GM21515 (cell line): ENCODE data around the gene SEC14L3.
"Not testable (repeated sequence)": the region's sequence is repeated elsewhere in the genome, so short reads cannot be mapped to it uniquely, and the experiment has no call there.

Source experiments
- ATAC-seq: cut with Tn5 transposase; IDR thresholded peaks from one replicate; pipeline ENCODE4 v1.9.1; 2021; ENCODE audit not compliant: unreplicated experiment

Gene SEC14L3

DNA sequence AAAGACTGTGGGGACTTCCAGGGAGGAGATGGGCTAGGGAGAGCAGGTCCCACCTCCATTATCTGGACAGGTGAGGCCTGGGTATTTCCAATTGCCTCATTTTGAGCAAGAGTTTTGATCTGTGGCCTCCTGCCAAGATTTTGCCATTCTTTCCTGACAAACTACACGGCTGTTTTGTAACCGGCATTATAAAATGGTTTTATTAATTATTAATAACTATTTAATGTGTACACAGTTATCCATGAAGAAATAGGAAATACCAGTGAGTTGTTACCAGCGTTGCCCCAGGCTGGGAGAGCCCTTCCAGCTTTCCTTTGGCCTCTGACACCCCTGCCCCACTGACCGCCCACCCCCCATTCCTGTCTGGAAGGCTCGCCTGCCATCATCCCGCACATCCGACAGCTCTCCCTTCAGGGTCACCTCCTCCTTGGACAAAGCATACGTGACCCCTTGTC is 14.9 kb upstream of the SEC14L3 start:
- ATAC-seq: no peak

DNA sequence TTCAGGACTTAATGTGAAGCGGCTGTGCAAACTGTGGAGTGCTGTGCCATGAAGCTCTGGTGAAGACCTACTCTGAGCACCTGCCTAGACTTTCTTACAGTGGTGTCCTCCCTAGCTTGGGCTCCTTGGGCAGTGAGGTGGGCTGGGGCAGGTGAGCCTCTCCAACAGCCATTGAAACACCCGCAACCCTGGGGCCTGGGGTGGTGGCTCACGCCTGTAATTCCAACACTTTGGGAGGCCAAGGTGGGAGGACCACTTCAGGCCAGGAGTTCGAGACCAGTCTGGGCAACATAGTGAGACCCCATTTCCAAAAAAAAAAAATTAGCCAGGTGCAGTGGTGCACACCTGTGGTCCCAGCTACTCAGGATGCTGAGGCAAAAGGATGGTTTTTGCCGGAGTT is 14.3 kb upstream of the SEC14L3 start:
- ATAC-seq: no peak

DNA sequence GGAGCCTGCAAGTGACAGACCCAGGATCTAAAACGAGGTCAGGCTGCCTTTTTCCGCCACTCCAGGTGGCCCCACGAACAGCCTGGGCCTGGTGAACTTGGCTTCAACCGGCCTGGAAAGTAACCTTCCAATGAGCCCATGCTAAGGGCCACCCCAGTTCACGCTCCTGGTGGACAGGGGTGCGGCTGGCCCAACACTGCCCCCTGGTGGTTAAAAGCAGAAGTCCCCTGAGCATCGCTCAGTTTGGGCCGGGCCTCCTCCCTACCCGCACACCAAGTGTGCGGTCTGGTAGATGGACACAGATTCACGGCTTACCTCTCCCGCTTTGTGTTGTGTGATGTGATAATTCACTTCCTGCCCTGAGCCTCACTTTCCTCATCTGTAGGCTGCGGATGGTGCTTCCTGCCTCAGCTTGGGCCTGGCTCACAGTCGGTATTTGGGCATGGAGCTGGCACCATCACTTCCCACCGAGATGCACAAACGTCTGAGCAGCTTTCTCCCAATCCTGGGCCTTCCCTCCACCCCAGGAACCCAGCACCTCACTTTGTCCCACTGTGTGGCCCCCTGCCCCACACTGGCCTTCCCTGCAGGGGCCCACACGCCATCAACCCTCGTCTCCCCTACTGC is 13.7 kb upstream of the SEC14L3 start:
- no peak for ATAC-seq

DNA sequence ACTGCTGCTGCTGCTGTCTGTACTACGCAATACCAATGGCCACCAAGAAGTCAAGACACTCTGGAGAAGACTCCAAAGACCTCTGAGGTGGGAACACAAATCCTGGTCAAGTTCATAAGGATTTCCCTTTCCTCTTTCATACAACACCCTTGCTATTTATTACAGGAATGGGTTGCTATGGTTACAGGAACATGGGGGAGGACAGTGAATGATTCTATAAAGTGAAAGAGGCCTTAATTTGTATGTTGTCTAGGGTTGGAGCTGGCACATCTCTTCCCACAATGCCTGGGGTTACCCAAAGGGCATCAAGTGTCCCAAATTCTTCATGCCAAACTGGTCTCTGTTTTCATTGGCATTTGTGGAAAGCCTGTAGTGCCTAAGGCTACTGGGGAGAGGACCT is 11.4 kb upstream of the SEC14L3 start:
- ATAC-seq: no peak

DNA sequence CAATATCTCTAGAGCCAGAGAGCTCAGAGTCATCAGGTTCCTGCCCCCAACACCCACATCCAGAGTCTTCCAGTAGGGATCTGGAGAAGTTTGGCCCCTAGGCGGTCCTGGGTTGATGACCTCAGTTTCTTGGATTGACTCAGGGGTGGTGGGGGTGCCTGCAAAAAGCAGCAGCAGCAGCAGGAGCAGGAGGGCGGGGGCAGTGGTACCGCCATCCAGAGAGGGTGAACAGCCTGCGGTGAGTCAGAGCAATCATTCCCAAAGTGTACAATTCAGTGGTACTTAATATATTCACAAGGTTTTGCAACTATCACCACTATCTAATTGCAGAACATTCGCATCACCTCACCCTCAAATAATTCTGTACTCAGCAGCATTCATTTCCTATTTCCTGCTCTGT is 9.9 kb upstream of the SEC14L3 start:
- ATAC-seq: no peak

DNA sequence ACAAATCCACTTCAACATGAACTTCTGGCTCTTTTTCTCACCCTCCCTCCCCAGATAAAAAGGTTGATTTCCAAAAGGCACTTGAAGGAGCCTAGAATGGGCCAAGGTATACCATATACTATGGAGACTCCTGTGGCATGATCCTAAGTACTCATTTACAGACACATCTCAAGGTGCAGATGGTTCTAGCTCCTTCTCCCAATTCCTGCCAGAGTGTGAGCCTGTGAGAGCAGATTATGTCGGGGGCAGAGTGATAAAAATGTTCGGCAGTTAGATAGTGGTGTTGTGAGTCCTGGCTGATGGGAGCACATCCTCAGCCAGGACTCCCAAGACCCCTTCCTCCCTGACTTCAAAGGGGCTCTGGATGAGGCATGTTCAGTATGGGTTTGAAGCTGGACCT is 8.2 kb upstream of the SEC14L3 start:
- no peak for ATAC-seq

DNA sequence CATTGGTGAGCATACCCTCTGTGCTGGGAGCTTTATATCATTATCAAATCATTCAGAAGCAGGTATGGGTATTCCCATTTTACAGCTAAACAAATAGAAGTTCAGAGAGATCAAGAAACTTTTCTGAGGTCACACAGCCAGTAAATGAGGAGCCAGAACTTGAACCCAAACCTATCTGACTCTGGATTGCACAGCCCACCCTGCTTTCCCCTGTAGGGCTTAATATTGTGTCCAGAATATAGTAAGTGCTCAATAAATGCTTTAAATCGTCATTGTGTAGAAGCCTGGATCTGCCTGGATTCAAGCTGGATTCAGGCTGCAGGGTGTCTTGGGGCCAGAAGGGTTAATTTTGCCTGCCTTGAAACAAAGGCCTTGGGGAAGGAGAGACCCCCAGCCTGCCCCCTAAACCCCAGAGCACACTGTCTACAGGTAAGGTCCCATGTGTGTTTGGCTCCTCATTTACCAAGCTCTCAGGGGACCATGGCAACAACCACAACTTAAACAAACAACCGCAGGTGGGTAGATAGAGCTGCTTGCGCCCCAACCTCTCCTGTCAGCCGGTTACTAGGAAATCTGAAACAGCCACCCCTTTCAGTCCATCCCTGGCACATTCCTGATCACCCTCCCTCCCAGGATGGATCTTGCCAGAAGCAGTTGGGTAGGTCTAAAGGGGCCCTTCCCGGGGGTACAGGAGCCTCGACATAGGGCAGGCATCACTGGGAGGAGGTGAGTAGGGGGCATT is 3.0 kb upstream of the SEC14L3 start:
- ATAC-seq: no peak

DNA sequence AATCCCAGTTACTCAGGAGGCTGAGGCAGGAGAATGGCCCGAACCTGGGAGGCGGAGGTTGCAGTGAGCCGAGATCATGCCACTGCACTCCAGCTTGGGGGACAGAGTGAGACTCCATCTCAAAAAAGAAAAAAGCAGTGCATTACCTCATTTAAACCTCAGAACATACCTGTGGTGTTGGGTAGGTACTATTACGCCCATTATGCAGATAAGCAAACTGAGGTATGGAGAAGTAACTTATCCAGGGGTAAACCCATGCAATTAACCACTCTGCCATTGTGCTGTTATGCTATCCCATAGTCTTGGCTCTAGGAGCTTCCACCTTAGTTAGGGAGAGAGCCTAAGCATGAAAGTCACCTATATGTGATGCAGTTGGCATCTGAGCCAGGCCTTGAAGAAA is 2.3 kb upstream of the SEC14L3 start:
- no peak for ATAC-seq

DNA sequence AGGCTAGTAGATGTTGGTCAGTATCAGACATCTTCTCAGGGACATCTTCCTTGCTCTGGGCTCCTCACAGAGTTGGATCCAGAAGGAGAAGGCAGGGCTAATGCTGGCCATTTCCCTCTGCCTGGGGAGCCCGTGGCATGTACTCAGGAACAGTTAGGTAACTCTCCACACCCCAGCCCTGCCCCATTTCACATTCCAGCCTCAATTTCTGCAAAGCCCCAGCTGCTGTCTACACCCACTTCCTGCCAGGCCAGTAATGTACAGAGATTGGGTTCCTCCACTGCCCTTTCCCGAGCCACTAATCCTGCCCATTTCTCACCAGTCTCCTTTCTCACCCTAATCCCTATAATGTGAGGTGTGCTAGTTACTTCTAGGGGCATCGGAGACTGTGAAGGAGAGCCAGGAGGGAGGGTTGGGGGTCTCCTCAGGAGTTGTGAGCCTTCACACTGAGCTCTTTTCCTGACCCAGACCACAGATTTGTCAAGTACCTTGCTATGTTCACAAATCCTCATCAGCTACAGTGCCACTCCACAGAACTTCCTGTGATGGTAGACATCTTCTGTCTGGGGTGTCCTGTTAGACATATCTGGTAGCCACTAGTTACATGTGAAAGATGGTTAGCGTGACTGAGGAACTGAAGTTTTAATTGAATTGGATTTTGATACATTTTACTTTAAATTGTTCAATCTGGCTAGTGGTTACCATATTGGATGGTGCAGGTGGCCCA is 1.3 kb upstream of the SEC14L3 start:
- ATAC-seq: no peak

DNA sequence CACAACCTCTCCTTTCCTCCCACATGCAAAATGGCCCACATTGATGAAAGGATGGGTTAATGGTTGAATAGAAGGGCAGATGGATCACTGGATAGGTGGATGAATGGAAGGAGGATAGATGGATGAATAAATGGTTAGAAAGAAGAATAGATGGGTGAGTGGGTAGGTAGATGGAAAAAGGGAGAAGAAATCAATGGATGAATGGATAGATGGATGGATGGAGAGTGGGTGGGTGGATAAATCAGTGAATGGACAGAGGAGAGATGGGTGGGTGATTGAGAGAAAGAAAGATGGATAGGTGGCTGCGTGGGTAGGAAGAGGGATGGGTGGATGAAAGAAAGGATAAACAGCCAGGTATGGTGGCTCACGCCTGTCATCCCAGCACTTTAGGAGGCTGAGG is 1.2 kb downstream of the SEC14L3 start:
- no peak for ATAC-seq

DNA sequence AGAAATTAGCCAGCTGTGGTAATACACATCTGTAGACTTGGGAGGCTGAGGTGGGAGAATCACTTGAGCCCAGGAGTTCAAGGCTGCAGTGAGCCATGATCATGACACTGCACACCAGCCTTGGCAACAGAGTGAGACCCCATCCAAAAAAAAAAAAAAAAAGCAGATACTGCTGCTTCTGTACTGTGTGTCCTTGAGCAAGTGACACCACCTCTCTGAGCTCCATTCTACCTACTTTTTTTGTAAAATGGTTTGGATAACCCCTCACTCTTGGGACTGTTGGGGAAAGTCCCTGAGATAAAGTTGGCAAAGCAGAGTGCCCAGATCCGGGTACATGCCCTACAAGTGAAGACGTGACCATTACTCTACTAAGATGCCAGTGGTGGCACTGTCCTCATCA is 2.7 kb downstream of the SEC14L3 start:
- no peak for ATAC-seq

DNA sequence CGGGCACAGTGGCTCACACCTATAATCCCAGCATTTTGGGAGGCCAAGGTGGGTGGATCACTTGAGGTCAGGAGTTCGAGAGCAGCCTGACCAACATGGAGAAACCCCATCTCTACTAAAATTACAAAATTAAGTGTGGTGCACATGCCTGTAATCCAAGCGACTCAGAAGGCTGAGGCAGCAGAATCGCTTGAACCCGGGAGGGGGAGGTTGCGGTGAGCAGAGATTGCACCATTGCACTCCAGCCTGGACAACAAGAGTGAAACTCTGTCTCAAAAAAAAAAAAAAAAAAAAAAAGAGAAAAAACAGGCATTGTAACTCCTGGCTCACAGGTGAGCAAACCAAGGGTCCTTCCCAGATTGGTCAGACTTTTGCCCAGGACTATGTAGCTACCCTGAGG is 11.3 kb downstream of the SEC14L3 start:
- ATAC-seq: not testable (repeated sequence)

DNA sequence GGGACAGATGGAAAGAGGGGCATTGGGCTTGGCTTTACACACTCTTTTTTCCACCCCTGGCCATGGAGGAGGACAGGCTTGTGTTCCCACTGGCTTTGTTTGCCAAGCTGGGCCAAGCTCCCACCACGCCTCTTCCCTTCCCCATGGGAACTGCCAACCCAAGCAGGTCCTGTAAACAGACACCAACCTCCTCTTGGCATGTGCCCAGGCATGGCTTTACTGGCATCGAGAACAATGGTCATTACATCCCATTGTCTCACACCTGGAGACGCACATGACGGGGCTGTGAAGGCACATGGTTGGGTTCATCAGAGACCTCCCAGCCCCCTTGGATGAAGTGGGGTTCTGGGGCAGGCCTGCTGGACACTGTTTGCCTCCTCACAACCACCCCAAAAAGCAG is 11.7 kb downstream of the SEC14L3 start:
- ATAC-seq: no peak

DNA sequence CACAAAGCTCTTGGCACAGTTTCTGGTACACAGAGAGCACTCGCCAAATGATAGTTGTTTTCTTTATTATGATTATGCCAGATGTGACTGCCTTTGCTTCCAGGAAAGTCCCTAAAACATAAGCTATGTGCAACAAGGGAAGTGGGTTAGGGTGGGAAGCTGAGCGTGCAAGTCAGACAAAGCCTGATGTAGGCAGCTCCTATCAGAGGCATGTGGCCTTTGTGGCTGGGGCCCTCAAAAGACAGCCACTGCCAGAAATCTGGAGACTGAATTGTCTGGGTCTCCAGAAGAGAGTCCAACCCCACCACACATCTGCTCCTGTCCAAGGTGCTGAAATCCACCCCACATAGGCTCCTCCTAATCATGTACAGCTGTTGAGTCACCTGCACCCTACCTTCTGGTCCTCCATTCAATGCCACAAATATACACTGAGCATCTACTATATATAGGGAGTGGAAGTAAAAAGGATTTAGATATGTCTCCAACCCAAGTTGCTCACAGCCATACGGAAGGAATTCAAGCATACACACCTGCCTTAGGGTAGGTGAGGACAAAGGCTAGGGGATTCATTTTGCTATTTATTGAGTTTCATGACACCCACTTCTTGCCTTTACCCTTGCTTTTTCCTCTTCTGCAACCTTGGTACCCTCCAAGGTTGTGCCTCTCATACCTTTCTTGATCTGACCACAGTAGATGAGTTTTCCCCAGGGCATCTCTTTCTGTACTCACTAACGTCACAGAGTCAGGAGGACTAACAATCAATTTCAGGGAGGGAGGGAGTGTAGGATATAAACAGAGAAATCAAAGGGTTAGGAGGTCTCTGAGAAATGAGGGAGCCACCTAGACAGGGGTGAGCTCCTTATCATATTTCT is 12.4 kb downstream of the SEC14L3 start:
- ATAC-seq: no peak

DNA sequence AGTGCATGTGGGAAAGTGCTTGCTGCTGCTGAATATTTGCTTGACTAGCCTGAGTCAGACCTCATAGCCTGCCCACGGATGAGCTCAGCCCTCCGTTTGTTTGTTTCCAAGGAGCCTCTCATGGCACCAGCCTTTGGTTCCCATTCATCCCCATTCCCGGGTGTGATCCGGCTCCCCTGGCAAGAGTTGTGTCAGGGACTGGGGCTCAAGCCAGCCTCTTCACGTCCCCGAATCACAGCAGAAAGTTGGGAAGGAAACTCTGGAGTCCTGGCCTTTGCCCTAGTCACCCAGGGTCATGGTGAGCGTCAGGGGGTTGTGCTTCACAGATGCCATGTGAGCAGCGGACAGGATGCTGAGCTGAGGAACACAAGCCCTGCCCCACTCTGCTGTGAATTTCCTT is 13.8 kb downstream of the SEC14L3 start:
- ATAC-seq: no peak

DNA sequence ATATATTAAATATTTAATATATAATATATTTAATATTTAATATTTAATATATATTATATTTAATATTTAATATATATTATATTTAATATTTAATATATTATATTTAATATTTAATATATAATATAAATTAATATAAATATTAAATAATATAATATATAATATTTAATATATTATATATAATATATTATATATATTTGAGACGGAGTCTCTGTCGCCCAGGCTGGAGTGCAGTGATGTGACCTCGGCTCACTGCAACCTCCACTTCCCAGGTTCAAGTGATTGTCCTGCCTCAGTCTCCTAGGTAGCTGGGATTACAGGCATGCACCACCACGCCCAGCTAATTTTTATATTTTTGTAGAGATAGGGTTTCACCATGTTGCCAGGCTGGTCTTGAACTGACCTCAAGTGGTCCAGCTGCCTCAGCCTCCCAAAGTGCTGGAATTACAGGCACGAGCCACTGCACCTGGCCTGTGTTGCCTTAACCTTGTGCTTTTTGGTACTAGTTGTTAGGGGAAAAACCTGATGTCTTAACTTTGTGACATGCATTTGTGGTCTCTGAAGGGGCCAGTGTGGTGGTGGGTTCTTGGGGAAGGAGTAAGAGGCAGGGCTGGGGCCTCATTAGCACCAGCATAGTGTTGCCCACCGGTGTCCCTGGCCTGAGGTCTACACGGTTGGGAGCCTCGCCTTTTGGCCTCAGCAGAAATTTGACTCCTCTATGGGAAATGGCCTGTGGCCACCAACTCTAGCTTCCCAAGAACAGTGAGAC is 16.6 kb downstream of the SEC14L3 start:
- no peak for ATAC-seq

DNA sequence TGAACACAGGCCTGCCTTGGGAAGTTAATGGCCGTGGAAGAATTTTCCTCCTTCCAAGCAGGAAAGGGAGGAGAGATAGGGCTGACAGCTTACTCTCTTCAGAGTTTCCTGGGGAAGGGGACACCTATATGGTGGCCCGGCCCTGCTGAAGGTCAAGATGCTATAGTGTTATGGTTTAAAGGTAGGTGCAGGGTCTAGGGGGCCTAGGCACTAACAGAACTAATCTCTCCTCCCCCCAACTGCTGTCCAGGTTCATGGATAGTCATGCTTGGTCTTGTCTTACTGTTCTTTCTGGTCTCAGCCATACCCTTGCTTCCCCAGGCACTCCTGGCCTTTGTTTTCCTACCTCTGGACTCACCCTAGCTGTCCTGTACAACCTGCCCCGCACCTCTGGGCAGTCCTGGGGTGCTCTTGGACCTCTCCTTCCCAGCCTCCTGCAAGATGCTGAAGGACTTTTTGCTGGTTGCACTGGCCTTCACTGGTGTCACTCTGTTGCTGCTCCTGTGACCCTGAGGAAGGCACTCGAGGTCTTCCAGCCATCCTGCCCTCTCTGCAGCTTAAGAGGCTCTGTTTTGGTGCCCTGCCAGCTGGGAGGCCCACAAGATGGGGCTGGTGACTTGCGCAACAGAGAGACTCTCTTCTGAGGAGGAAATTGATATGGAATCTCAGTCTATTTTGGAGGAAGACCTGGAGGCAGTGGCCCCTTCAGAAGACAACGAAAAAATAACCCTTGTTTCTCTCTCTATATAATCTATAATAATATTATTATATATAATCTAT is 17.9 kb downstream of the SEC14L3 start:
- ATAC-seq: no peak

DNA sequence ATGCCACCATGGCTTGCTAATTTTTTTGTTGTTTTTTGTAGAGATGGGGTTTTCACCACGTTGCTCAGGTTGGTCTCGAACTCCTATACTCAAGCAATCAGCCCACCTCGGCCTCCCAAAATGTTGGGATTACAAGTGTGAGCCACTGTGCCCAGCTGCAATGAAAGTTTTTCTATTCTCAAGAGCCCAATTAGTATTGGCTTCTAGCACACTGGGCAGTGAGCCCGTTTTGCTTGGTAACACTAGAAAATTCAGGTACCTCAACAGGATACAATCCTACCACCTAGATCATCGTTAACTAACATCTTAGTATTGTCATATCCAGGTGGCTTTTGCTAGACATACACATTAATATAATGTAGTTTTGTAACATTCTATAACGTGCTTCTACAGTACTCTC is 19.0 kb downstream of the SEC14L3 start:
- no peak for ATAC-seq

DNA sequence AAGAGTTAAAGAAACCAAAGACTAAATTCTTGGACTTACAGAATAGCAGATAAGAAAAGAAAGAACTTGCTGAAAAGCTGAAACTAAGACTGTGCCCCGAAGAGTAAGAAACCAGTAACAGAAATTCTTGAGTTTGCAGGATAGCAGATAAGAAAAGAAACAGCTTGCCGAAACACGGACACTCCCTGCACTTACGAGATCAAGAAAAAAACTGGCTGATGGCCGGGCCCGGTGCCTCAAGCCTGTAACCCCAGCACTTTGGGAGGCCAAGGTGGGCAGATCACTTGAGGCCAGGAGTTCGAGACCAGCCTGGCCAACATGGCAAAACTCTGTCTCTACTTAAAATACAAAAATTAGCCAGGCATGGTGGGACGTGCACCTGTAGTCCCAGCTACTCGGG is 20.3 kb downstream of the SEC14L3 start:
- not testable (repeated sequence) for ATAC-seq

DNA sequence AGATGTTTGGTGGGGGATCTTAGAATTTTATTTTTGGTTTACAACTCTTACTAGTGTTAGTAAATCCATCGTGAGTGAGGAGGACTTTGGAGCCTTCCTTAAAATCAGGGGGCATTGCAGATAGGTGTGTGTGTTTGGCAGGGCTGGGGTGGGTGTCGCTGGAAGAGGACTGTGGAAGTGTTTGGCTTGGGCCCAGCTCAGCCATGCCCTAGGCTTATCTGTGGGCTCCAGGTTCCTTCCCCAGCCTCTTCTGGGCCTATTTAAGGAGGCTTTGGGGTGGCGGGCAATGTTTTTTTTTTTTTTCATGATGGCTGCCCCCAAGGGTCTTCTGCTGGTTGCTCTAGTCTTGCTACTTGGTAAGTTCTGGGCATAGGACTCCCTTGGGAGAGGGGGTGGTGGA is 24.2 kb downstream of the SEC14L3 start:
- ATAC-seq: no peak
